GM08714 (cell line): ENCODE data around the gene ELK3.

Experiments used
- H3K4me3 ChIP-seq: fragments of 200-500 bp; sonication (Bioruptor generic); 2 replicates; pipeline ENCODE4 v1.5.1; 2014; ENCODE audit warnings: mild to moderate bottlenecking, low read length, inconsistent platforms
- ZNF274 ChIP-seq: IDR thresholded peaks from 2 replicates; pipeline ENCODE4 v1.6.1; 2012; ENCODE audit warnings: mild to moderate bottlenecking, low read depth, low read length

The ELK3 gene

DNA sequence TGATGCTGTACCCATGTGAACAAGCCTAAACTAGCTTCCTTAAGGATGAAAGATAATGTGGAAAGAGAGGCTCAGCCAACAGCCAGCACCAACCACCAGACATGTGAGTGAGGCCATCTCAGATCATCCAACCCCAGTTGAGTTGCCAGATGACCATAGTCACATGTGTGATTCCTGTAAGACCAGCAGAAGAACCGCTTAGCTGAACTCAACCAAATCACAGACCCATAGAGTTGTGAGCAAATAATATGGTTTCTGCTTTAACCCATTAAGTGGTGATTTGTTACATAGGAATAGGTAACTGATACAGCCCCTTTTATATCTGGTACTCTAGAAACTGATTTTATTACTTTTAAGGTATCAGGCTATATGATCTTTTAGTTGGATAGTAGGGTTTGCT lies 17.6 kb upstream of the ELK3 start:
- no peak overlapping the region for H3K4me3 ChIP-seq
- TF ChIP-seq ZNF274 = no peak

DNA sequence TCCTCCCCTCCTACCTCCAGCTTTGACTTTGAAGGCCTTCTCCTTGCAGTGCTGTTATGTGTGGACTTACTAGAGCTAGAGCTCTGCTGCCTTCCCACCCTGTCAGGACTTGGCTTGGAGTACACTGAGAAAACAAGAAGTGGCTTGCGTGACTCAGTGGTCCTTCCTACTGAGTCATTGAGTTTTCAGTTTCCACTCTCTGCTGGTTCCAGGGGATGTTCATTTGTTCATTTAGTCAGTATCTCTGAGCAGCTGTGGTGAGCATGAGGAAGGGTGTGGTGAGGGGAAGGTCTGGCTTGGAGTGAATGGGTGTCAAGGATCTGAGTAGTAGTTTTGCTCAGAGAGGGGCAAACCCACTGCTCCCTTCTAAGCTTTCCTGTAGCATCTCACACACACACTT lies 17.2 kb upstream of the ELK3 start:
- TF ChIP-seq ZNF274 = no peak
- no peak overlapping the region for H3K4me3 ChIP-seq

DNA sequence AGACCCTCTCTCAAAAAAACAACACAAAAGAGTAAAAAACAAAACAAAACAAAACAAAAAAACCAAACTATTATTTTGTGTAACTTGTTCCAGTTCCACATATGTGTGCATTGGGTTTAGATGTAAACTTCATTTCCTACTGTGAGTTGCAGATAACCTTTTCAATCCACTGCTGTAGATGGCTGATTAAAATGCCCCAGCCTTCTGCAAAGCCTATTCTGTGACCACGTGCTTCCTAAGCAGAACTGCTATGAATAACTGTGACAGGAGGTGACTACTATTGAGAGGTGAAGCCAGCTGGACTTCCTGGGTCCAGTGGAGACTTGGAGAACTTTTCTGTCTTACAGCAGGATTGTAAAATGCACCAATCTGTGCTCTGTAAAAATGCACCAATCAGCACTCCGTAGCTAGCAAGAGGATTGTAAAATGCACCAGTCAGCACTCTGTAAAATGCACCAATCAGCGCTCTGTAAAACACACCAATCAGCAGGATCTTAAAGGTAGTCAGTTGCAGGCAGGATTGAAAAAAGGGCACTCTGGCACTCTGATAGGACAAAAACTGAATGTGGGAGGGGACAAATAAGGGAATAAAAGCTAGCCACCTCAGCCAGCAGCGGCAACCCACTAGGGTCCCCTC lies 10.3 kb upstream of the ELK3 start:
- TF ChIP-seq ZNF274 = no peak
- H3K4me3 ChIP-seq = no peak overlapping the region

DNA sequence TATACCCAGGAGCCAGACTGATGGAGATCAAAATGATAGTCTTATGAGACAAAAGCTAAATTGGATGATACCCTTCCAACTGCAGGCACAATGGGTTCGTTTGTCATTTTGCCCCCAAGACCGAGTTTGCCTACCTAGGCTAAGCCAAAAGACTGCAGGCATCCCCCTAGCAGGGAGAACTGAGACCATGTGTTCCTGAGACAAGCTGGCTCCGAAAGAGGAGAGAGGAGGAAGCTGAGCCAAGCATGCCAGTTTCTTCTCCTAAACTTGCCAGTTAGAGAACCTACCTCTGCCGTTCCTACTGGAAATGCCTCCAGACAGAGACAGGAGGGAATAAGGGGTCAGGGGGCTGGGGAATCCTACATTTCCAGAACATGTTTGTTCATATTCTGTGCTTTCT lies 8.3 kb upstream of the ELK3 start:
- no peak overlapping the region for H3K4me3 ChIP-seq
- TF ChIP-seq ZNF274 = no peak

DNA sequence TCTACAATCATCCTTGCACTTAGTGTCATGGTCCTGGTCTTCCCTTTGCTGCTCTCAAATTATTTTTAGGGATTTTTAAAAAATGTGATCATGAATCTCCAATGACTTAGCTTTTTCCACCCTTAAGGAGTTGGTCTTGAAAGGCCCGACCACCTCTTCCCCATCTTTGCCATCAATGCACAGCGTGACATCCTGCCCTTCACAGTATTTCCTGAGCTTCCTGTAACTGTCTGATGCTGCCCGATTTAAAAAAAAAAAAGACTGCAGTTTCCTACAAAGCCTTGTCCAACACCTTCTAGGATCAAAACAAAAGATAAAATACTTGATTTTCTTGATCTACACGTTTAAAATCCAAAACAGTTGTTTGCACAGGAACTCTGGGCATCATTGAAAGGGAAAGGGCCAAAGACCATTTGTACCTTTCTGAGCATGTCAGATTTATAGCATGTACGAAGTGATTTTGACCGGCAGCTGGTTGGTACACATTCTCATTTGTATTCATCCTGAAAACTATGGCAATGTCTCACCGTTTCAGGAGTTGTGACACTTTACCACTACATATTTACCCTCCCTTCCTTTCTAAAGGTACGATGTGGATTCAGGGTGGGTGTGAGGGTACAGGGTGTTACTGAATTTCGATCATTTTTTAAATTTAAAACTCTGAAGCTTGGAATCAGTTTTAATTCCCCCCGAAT lies 7.4 kb upstream of the ELK3 start:
- no peak for TF ChIP-seq ZNF274
- H3K4me3 ChIP-seq = no peak overlapping the region

DNA sequence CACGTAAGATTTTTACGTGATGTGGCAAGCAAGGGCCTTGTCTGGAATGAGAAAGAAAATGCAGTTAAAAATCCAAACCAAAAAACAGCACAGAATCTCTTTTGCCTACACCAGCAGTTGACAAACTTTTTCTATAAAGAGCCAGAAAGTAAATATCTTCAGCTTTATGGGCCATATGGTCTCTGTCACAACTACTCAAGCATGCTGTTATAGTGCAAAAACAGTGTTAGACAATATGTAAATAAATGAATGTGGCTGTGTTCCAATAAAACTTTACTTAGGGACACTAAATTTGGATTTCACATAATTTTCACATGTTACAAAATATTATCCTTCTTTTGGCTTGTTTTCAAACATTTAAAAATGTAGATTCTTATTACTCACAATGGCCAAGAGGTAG lies 6.2 kb upstream of the ELK3 start:
- H3K4me3 ChIP-seq = no peak overlapping the region
- TF ChIP-seq ZNF274 = no peak

DNA sequence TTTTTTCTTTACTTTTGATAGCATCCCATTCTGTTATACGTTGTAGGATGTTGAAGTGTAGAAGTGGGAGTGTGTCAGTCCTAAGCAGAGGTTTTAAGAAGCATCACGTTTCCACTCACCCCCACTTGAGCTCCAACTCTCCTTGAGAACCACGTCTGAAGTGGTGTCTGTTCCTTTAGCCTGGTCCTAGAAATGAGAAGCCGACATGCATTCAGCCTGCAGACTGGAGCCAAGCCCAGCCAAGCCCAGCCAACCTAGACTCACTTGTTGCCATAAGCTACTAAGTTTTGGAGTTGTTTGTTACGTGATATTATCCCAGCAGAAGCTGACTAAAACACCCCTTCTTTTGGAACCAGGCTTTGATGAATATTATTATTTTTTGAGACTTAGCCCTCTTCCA lies 4.4 kb upstream of the ELK3 start:
- H3K4me3 ChIP-seq = no peak overlapping the region

DNA sequence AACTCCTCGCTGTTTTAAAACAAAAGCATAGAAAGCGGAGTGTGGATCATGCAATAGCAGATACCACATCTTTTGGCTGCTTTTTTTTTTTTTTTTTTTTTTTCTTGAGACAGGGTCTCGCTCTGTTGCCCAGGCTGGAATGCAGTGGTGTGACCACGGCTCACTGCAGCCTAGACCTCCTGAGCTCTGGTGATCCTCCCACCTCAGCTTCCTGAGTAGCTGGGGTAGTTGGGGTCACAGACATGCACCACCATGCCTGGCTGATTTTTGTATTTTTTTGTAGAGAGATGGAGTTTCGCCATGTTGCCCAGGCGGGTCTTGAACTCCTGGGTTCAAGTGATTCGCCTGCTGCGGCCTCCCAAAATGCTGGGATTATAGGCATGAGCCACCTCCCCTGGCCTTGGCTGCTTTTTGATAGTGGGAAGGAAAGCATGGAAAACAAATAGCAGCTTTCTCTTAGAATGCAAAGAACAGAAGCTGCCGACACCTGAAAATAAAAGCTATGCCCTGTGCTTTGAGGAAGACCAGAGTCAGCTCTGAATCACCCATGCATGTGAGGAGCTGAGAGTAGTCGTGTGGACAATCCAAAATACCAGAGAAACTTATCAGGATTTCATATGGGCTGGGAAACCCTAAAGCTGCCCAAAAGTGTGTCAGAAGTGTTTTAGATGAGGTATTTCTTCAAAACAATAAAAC lies 3.6 kb upstream of the ELK3 start:
- TF ChIP-seq ZNF274 = no peak
- no peak overlapping the region; the same call in 1 of the 2 replicates for H3K4me3 ChIP-seq

More for the DNA sequence above, 4.4 kb upstream of the ELK3 start:
- TF ChIP-seq ZNF274 = no peak

DNA sequence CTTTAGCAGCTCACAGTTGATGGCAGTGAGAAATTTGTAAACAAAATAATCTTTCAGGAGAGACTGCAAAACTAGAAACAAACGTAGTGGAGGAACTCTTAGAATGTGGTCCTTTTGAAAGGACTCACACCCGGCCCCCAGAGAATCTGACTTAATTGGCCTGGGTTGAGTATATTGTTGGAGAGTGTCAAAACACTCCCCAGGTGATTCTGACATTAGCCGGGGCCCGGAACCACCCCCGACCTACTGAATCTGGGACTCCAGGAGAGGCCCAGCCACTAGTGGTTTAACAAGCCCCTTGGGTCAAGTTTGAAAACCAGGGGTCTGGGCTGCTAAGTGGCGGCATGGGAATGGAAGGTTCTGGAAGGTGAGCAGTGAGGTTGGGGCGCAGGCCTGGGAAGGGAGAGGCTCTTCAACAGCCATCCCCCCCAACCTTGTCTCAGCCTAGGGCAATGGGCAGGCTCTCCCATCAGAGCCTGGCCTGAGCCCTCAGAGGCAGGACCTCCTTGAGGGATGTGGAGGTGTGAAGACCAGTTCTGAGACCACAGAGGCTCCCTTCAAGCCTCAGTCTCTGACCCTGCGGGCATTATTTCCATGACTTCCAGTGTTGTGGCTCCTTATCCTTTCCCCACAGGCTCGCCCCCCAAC lies 1.1 kb upstream of the ELK3 start:
- TF ChIP-seq ZNF274 = no peak
- no peak overlapping the region for H3K4me3 ChIP-seq

DNA sequence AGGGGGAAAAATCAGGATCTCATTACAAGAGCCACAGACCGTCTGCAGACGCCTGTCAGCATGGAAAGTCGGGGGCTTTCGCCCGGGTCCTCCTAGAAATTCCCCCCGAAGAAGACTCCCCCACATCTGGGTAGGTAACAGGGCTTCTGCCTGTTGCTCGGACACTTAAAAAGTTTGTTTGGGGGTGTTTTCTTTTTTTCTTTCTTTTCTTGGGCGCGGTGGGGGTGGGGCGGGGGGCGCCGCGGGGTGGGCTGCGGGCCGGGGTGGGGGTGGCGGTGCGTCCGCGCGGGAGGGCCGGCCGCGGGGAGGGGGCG lies 358 bp downstream of the ELK3 start:
- TF ChIP-seq ZNF274 = no peak
- peak overlapping the region; percentile 98 for H3K4me3 ChIP-seq

DNA sequence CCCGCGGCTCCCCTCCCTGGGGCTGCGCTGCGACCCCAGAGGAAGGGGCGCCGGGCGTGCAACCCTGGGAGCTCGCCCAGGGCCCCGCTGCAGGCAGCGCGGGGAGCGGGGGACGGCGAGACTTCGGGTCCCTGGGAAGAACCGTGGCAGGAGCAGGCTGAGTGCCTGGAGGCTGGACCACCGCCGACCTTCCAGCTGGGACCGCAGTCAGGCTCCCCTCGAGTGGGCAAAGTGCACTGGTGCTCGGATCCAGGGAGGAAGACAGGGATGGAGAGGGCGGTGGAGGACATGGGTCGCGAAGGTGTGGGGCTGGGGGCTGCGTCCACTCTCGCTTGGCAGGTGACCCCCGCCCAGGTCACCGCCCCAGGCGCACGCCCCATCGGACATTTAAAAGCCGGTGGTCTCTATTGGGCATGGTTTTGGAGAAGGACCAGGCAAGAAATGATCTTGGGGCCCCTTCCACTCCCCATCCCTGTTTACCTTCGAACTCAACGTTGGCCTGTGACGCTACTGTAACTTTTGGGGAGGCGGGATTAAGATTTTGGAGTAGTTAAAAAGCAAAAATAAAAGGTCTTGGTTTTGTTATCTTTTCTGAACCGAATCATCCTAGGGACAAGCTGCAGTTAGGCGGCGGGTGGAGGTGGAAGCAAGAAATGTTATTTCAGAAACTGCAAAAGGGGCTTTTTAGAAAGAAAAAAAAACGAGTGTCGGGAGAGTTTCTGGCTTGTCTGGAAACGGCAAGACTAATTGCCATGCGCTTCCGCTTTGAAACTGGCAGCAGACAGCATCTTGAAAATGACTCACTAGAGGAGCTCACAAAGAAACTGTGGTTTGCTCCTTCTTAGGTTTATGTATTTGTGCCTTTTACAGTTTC lies 1.0 kb downstream of the ELK3 start:
- H3K4me3 ChIP-seq = peak overlapping the region; percentile 98
- TF ChIP-seq ZNF274 = no peak

DNA sequence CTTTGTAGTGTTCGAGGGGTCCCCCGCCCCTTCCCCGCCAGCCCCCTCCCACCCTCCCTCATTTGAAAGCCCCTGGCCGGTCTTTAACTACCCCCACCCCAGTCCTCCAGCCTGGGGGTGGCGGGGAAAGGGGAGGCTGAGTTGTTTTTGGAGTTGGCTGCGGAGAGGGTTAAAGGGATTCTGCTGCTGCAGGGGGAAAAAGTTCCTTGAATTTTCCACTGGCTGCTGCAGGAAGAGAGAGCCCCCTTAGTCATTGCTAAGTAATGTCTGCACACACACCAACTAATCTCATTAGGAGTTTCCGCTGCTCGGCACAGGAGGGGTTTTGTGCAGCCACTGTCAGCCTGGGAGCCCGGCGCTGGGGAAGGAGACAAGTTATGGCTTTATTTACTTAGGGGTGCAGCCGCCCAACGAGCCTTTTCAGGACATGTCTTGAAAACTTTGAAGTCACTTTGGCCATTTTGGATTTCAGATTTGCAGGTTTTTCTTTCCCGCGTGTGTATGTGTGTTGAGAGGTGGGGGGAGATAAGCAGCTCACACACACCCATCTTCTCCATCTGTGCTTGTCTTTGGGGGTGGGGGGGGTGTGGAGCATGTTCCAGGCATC lies 1.8 kb downstream of the ELK3 start:
- H3K4me3 ChIP-seq = peak overlapping the region; percentile 98
- no peak for TF ChIP-seq ZNF274

DNA sequence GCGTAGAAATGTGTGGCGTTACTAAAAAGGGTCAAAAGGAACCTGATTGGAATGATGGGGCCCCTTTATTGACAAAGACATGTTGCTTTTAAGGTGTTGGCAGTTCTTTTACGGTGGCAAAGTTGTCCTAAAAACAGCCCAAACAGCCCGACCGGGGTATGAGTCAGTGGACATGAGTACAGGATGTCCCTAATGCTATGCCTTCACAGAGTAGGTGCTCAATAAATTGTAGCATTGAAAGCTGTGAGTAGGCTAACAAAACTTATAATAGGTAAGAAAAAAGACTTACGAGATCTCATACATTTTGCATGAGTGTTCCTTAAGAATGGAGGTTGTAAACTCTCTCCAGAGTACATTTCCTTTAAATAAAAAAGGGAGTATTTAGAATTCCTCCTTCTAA lies 2.6 kb downstream of the ELK3 start:
- no peak for TF ChIP-seq ZNF274
- H3K4me3 ChIP-seq = peak overlapping the region; percentile 98; the same call in 1 of the 2 replicates
